Fibroblast of gingiva (primary cell): ENCODE data around the gene ANKRD40.
A peak's percentile ranks its signal among the peaks of the same experiment; 100 is the strongest.

Experiments
- DNase-seq: peaks from one replicate; pipeline ENCODE4 v3.0.0-alpha.2; 2011; ENCODE audit warnings: low read depth

ANKRD40 gene

DNA sequence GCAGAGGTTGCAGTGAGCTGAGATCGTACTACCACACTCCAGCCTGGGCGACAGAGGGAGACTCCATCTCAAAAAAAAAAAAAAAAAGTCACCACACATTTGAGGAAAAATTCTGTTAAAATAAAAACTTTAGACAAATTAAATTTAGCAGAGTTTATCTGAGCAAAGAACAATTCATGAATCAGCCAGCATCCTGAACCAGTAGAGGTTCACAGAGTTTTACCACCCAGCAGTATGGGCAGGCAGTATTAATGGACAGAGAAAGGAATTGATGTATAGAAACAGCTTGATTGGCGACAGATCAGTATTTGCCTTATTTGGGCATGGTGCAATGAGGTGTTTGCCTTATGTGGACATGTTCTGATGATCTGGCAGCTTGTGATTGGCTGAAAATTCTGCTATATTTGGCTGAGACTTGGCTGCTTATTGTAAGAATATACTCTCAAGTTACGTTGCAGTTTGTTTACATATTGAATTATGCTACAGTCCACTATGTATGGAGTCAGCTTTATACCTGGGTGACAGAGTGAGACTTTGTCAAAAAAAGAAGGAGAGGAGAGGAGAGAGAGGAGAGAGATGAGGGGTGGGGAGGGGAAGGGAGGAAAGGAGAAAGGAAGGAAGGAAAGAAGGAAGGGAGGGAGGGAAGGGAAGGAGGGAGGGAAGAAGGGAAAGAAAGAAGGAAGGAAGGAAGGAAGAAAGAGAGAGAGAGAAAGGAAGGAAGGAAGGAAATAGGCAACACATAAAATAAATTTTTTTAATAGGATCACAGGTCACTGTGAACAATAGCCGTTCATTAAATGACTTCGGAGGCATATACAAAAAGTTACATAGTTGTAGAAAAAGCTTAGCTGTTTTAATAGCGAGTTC, 58.4 kb downstream of the ANKRD40 start:
- peak; percentile 26 for DNase-seq

DNA sequence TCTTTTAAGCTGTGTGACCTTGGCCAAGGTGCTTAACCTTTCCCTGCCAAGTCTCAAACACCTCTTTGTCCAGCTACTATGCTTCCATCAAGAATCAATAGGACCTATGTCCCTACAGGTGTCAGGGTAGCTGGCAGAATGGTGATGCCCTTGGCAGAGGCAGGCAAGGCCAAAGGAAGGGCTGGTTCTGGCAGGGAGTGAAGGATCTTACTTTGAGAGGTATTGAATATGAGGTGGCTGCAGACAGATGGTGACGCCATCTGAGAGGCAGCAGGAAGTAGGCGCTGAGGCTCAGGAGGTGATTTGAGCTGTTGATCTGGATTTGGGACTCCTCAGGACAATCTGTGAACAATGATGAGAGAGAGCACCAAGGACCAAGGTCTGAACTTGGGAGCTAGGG, 60.5 kb downstream of the ANKRD40 start:
- DNase-seq = no peak

DNA sequence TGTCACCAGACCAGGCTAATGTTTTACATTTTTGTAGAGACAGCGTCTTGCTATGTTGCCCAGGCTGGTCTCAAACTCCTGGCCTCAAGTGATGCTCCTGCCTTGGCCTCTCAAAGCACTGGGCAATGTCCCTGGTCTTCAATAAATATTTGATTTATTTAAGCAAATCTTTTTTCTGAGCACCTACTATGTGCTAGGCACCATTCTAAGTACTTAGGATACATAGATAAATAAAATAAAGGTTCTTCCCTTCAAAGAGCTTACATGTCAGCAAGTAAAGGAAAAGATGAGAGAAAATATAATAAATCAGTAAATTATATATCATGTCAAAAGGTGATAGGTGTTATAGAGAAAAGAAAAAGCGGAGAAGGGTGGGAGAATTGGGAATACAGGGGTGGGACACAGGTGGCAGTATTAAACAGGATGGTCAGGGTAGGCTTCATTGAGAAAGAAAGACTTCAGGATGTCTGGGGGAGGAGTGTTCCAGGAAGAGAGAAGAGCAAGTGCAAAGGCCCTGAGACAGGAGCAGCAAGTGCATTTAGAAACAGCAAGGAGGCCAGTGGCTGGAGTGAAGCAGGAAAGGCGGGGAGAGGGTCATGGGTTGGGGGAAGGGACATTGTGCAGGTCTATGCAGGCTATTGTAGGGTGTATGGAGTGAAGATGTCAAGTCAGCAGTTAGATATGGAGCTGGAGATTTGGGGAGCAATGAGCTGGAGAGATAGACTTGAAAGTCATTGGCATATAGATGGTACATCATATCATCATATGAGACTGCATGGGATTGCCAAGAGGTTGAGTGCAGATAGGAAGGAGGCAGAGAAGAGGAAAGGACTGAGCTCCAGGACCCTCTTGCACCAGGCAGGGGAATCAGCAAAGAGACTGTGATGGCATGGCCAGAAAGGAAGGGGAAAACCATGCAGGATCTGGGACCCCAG, 61.7 kb downstream of the ANKRD40 start:
- DNase-seq = no peak
